ENCODE data around the gene CRELD2. TPM values are rescaled to one million over a fixed set of nuclear protein-coding genes. Genes with fewer than 3 reads are reported as not detected.

CRELD2 gene
- total and polyA plus RNA-seq, 7 donors: 8.8 to 14.1 (median 11.6) TPM

DNA sequence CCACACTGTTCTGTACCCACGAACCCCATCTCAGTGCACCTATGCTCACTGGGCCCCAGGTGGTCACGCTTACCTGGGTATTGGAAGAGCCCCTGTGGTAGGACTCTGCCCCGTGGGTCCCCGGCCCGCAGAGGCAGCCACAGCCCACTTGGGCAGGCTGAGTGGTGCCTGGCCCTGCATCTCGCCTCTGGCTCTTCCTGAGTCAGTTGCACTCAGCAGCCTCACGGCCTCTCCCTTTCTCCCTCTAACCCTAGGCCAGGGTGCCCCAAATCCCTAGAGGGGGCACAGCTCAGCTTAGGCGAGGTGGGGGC lies 9.7 kb downstream of the CRELD2 start:
- intact Hi-C loops (cut with DNase I): loop anchor here in 1 of 2 donors (10.0 kb wide), 1 partner anchor 257 kb away; the partner anchor contains the start of gene TRABD
- Histone ChIP-seq H3K27me3 (ENCODE audit: insufficient read depth in 3 of 3, low read length in 2 of 3) (peaks cover 0 to 5% (median 0%) of the 10 kb centered on the region in 3 donors), H3K4me3 (no peak overlapping the region), H3K4me1 (peaks cover 23% of the 10 kb centered on the region), H3K9me3 (no peaks in the 10 kb centered on the region), H3K27ac (no peak overlapping the region), H3K36me3 (ENCODE audit: insufficient read depth in 1 of 2, low read depth in 1 of 2) (peaks cover 0 to 26% of the 10 kb centered on the region in 2 donors)
- ATAC-seq: no peak
- WGBS, 3 donors: 88 to 93% (median 89%) methylated on average over 8 of the region's 8 CpGs
- DNase-seq: no peak
- TF ChIP-seq, protein P1, sequence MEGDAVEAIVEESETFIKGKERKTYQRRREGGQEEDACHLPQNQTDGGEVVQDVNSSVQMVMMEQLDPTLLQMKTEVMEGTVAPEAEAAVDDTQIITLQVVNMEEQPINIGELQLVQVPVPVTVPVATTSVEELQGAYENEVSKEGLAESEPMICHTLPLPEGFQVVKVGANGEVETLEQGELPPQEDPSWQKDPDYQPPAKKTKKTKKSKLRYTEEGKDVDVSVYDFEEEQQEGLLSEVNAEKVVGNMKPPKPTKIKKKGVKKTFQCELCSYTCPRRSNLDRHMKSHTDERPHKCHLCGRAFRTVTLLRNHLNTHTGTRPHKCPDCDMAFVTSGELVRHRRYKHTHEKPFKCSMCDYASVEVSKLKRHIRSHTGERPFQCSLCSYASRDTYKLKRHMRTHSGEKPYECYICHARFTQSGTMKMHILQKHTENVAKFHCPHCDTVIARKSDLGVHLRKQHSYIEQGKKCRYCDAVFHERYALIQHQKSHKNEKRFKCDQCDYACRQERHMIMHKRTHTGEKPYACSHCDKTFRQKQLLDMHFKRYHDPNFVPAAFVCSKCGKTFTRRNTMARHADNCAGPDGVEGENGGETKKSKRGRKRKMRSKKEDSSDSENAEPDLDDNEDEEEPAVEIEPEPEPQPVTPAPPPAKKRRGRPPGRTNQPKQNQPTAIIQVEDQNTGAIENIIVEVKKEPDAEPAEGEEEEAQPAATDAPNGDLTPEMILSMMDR (IDR thresholded peaks at IDR 0.05): no peak

GRCh38 chr22:49928555-49929210 lies 10.2 kb downstream of the CRELD2 start:
- H3K27me3 ChIP-seq (ENCODE audit: insufficient read depth in 3 of 3, low read length in 2 of 3): peaks cover 0 to 5% (median 0%) of the 10 kb centered on the region in 3 donors
- 36 to 47% (median 41%) methylated on average over 26 to 38 of the region's 38 CpGs for WGBS, 3 donors
- DNase-seq (no peak), ATAC-seq (no peak)
- no peak overlapping the region for H3K27ac ChIP-seq
- H3K4me3 ChIP-seq: no peak overlapping the region
- H3K9me3 ChIP-seq: no peaks in the 10 kb centered on the region
- peaks cover 28% of the 10 kb centered on the region for H3K4me1 ChIP-seq
- intact Hi-C loops (cut with DNase I): loop anchor here (1.0 to 10.0 kb wide), 4 partner anchors 102 to 256 kb away; partner anchors contain the start of gene TRABD (in 1 of the 2)
- TF ChIP-seq, protein P1 (IDR thresholded peaks at IDR 0.05): no peak
- peaks cover 0 to 21% of the 10 kb centered on the region in 2 donors for H3K36me3 ChIP-seq (ENCODE audit: insufficient read depth in 1 of 2, low read depth in 1 of 2)

- 2 to 11% (median 3%) methylated on average over 32 to 75 of the region's 75 CpGs for WGBS, 3 donors
- DNase-seq (peak; percentile 69 to 85), ATAC-seq (peak; percentile 44 to 67 (median 52))
- intact Hi-C loops (cut with DNase I): loop anchor here (1.0 to 10.0 kb wide), 4 partner anchors 101 to 255 kb away; partner anchors contain the start of gene TRABD (in 1 of the 2)
- Histone ChIP-seq H3K36me3 (ENCODE audit: insufficient read depth in 1 of 2, low read depth in 1 of 2) (peaks cover 0 to 14% of the 10 kb centered on the region in 2 donors), H3K9me3 (no peaks in the 10 kb centered on the region), H3K27me3 (ENCODE audit: insufficient read depth in 3 of 3, low read length in 2 of 3) (peaks cover 0 to 5% (median 0%) of the 10 kb centered on the region in 3 donors), H3K4me3 (no peak overlapping the region), H3K27ac (no peak overlapping the region), H3K4me1 (peaks cover 36% of the 10 kb centered on the region)
- TF ChIP-seq, protein P1 (IDR thresholded peaks at IDR 0.05): peak; percentile 96
Observed at GRCh38 chr22:49929211-49929979, 11.0 kb downstream of the CRELD2 start.

DNA sequence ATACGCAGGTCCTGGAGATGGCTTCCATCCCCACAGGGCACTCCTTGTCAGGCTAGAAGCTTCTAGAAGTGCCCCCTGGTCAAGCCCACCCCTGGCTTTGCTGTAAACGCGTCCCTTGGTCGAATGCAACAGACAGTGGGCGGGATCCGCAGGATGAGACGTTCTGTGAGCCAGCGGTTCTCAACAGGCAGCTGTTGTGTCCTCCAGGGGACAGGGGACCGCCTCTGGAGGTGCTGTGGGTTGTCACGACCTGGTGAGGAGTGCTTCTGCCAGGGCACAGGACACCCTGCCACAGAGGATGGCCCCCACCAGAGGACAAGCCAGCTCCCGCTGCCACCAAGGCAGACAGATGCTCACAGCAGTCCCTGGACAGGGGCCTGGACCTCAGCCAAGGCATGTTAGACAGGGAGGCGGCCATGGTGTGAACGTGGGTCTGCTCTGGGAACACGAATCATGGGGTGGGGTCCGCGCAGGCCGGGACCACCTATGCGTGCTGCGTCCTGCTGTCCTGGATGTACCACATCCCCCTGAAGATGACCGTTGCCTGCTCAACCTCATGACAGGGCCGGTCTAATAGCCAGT lies 11.7 kb downstream of the CRELD2 start:
- intact Hi-C loops (cut with DNase I): loop anchor here (1.0 to 10.0 kb wide), 6 partner anchors 100 to 277 kb away; partner anchors contain the start of genes SELENOO (in 1 of the 2) and TRABD (in 1 of the 2)
- H3K4me1 ChIP-seq: peaks cover 42% of the 10 kb centered on the region
- DNase-seq (no peak), ATAC-seq (no peak)
- H3K9me3 ChIP-seq: no peaks in the 10 kb centered on the region
- peaks cover 0 to 5% (median 0%) of the 10 kb centered on the region in 3 donors for H3K27me3 ChIP-seq (ENCODE audit: insufficient read depth in 3 of 3, low read length in 2 of 3)
- peaks cover 0 to 12% of the 10 kb centered on the region in 2 donors for H3K36me3 ChIP-seq (ENCODE audit: insufficient read depth in 1 of 2, low read depth in 1 of 2)
- no peak overlapping the region for H3K4me3 ChIP-seq
- TF ChIP-seq, protein P1 (IDR thresholded peaks at IDR 0.05): no peak
- WGBS, 3 donors: 58 to 63% (median 60%) methylated on average over 21 of the region's 21 CpGs
- H3K27ac ChIP-seq: no peak overlapping the region

Data from psoas muscle (tissue), 8 donors.